IMR-90 (cell line): ENCODE results near the gene TCHH. TPM values are rescaled to one million over a fixed set of nuclear protein-coding genes. Genes with fewer than 3 reads are reported as not detected.

Experiments
- ATAC-seq: fragments of 200-7000 bp; cut with Tn5 transposase; 2 replicates; pipeline ENCODE4 v1.9.1; 2020; ENCODE audit warnings: low read depth, mild to moderate bottlenecking, moderate library complexity
- BruUV-seq: library from RNA; stranded (reverse); fragments of 400-500 nt; replicated peaks from 2 replicates; lab custom pipeline; 2021; lab: Mats Ljungman, UMichigan
- CTCF ChIA-PET: fragments of 300-600 bp; formaldehyde crosslinking; extraction: SDS; loops from one replicate; lab custom pipeline; 2021; ENCODE audit warnings: antibody characterized with exemption; lab: Yijun Ruan, JAX
- POLR2A ChIA-PET: fragments of 300-600 bp; sonication (Branson Sonifier 250); formaldehyde crosslinking; loops from one replicate; lab custom pipeline; 2022; ENCODE audit warnings: antibody characterized with exemption; ENCODE audit not compliant: unreplicated experiment; lab: Charles Lee
- DNase-seq: peaks from one replicate; pipeline ENCODE4 v3.0.0; 2013
- H2AFZ ChIP-seq: replicated peaks from 2 replicates; pipeline ENCODE3; 2013; ENCODE audit warnings: low read length, mild to moderate bottlenecking; ENCODE audit not compliant: poor library complexity
- H2AK5ac ChIP-seq: 2 replicates; pipeline ENCODE4 v1.6.1; 2013; ENCODE audit warnings: low read depth, low read length, inconsistent platforms
- H2AK9ac ChIP-seq: replicated peaks from 2 replicates; pipeline ENCODE3; 2013; ENCODE audit warnings: mild to moderate bottlenecking, low read depth, low read length, moderate library complexity; ENCODE audit not compliant: poor library complexity
- H2BK120ac ChIP-seq: 2 replicates; pipeline ENCODE4 v1.6.1; 2013; ENCODE audit warnings: low read depth, low read length, inconsistent platforms
- H2BK15ac ChIP-seq: 3 replicates; pipeline ENCODE4 v1.6.1; 2013; ENCODE audit warnings: low read depth, low read length, inconsistent platforms
- H2BK20ac ChIP-seq: 2 replicates; pipeline ENCODE4 v1.6.1; 2013; ENCODE audit warnings: low read depth, mild to moderate bottlenecking, inconsistent platforms, low read length, moderate library complexity
- H2BK5ac ChIP-seq: 2 replicates; pipeline ENCODE4 v1.6.1; 2013; ENCODE audit warnings: mild to moderate bottlenecking, low read depth, low read length, inconsistent platforms; ENCODE audit not compliant: poor library complexity, severe bottlenecking
- H3K14ac ChIP-seq: replicated peaks from 2 replicates; pipeline ENCODE4 v1.6.1; 2013; ENCODE audit warnings: low read depth, low read length, inconsistent platforms
- H3K18ac ChIP-seq: 2 replicates; pipeline ENCODE4 v1.6.1; 2013; ENCODE audit warnings: low read depth, low read length, control low read depth
- H3K23ac ChIP-seq: 2 replicates; pipeline ENCODE4 v1.6.1; 2013; ENCODE audit warnings: low read depth, low read length, inconsistent platforms
- H3K27ac ChIP-seq: 2 replicates; pipeline ENCODE4 v1.5.1; 2013; ENCODE audit warnings: mild to moderate bottlenecking, control low read depth, low read length; ENCODE audit not compliant: insufficient read depth
- H3K27me3 ChIP-seq: 2 replicates; pipeline ENCODE4 v1.6.1; 2013; ENCODE audit warnings: low read length; ENCODE audit not compliant: control insufficient read depth, insufficient read depth
- H3K36me3 ChIP-seq: 2 replicates; pipeline ENCODE4 v1.6.1; 2013; ENCODE audit warnings: low read length, mixed read lengths; ENCODE audit not compliant: control insufficient read depth, insufficient read depth
- H3K4ac ChIP-seq: 2 replicates; pipeline ENCODE4 v1.6.1; 2013; ENCODE audit warnings: low read depth, low read length, inconsistent platforms
- H3K4me1 ChIP-seq: 2 replicates; pipeline ENCODE4 v1.6.1; 2013; ENCODE audit warnings: low read length, mixed read lengths; ENCODE audit not compliant: control insufficient read depth, insufficient read depth
- H3K4me2 ChIP-seq: 2 replicates; pipeline ENCODE4 v1.6.1; 2013; ENCODE audit warnings: low read depth, mild to moderate bottlenecking, control low read depth, low read length, moderate library complexity
- H3K4me3 ChIP-seq: 2 replicates; pipeline ENCODE4 v1.5.1; 2013; ENCODE audit warnings: low read depth, mild to moderate bottlenecking, control low read depth, low read length, moderate library complexity; ENCODE audit not compliant: insufficient read depth
- H3K56ac ChIP-seq: 2 replicates; pipeline ENCODE4 v1.6.1; 2013; ENCODE audit warnings: low read length, inconsistent platforms; ENCODE audit not compliant: insufficient read depth; ENCODE audit errors: extremely low read depth
- H3K79me1 ChIP-seq, 2 experiments: 2 replicates each; pipeline ENCODE4 v1.6.1; 2013; ENCODE audit warnings: low read length in 2 of 2, inconsistent platforms in 1 of 2, low read depth in 1 of 2
- H3K9ac ChIP-seq: 2 replicates; pipeline ENCODE4 v1.6.1; 2013; ENCODE audit warnings: low read depth, low read length, control low read depth
- H3K9me1 ChIP-seq: 2 replicates; pipeline ENCODE4 v1.6.1; 2013; ENCODE audit warnings: low read length, inconsistent platforms; ENCODE audit not compliant: insufficient read depth
- H3K9me3 ChIP-seq: 2 replicates; pipeline ENCODE4 v1.6.1; 2013; ENCODE audit warnings: low read length; ENCODE audit not compliant: control insufficient read depth, insufficient read depth
- H4K20me1 ChIP-seq: 2 replicates; pipeline ENCODE4 v1.6.1; 2013; ENCODE audit warnings: low read length, inconsistent platforms; ENCODE audit not compliant: insufficient read depth
- H4K5ac ChIP-seq: 2 replicates; pipeline ENCODE4 v1.6.1; 2013; ENCODE audit warnings: mild to moderate bottlenecking, low read depth, low read length, control low read depth
- H4K8ac ChIP-seq, 2 experiments: 2 replicates each; pipeline ENCODE4 v1.6.1; 2013; ENCODE audit warnings: low read depth in 2 of 2, low read length in 2 of 2, control low read depth in 1 of 2, inconsistent platforms in 1 of 2
- H4K91ac ChIP-seq: 2 replicates; pipeline ENCODE4 v1.6.1; 2013; ENCODE audit warnings: low read depth, low read length, inconsistent platforms; ENCODE audit not compliant: insufficient read depth
- BHLHE40 ChIP-seq: fragments of 150-350 bp; IDR thresholded peaks from 2 replicates; pipeline ENCODE4 v1.6.1; 2016; ENCODE audit warnings: mild to moderate bottlenecking, low read depth, low read length
- MAFK ChIP-seq: IDR thresholded peaks from 2 replicates; pipeline ENCODE4 v1.6.1; 2012; ENCODE audit warnings: low read depth, low read length, improper control_type of control experiment
- MAZ ChIP-seq: IDR thresholded peaks from 2 replicates; pipeline ENCODE4 v1.6.1; 2012; ENCODE audit warnings: low read depth, mild to moderate bottlenecking, low read length, improper control_type of control experiment, moderate library complexity, borderline replicate concordance
- NFE2L2 ChIP-seq: fragments of 150-350 bp; IDR thresholded peaks from 2 replicates; pipeline ENCODE4 v1.6.1; 2016; ENCODE audit warnings: low read depth, mild to moderate bottlenecking, low read length
- POLR2A ChIP-seq: IDR thresholded peaks from 2 replicates; pipeline ENCODE4 v1.6.1; 2012; ENCODE audit warnings: mild to moderate bottlenecking, low read depth, low read length
- RAD21 ChIP-seq: IDR thresholded peaks from 2 replicates; pipeline ENCODE4 v1.6.1; 2012; ENCODE audit warnings: low read length, improper control_type of control experiment
- RCOR1 ChIP-seq: IDR thresholded peaks from 2 replicates; pipeline ENCODE4 v1.6.1; 2012; ENCODE audit warnings: mild to moderate bottlenecking, low read length, improper control_type of control experiment; ENCODE audit not compliant: insufficient replicate concordance
- SMC3 ChIP-seq: fragments of 150-350 bp; IDR thresholded peaks from 2 replicates; pipeline ENCODE4 v1.6.1; 2016; ENCODE audit warnings: low read depth, mild to moderate bottlenecking, antibody characterized with exemption, low read length, moderate library complexity
- whole genome bisulfite sequencing, 2 experiments: methylation state at CpG; one replicate each; pipeline versions ENCODE4 v1.1.5 to v1.1.7; 2013; ENCODE audit warnings: missing lambda C conversion rate in 2 of 2; ENCODE audit not compliant: insufficient read length in 1 of 2; ENCODE audit errors: extremely low coverage in 2 of 2; 5-methylcytosine and 5-hydroxymethylcytosine counted together
- dilution Hi-C: fragments of 300-500 bp; cut with HindIII; formaldehyde crosslinking; loops from one replicate; pipeline ENCODE4 v1.14.3; 2018; ENCODE audit warnings: low sequenced_read_pairs; ENCODE audit not compliant: unreplicated experiment
- in situ Hi-C: fragments of 300-500 bp; cut with MboI; formaldehyde crosslinking; loops from 3 replicates; pipeline ENCODE4 v1.14.3; 2019; ENCODE audit warnings: low sequenced_read_pairs, inconsistent platforms, mixed read lengths
- intact Hi-C: fragments of 100-400 bp; cut with micrococcal nuclease; formaldehyde crosslinking; loops from 2 replicates; pipeline ENCODE4 v1.10.0; 2022
- polyA plus RNA-seq, 3 experiments: library from polyadenylated mRNA; depleted of rRNA; stranded (reverse); fragments of >200 nt; gene quantifications; 2 replicates each; pipeline ENCODE4 v1.2.3, GENCODE V29; 2012; ENCODE audit warnings: low replicate concordance in 1 of 3
- total RNA-seq: library from RNA; depleted of rRNA; stranded (reverse); fragments of >200 nt; gene quantifications from 2 replicates; pipeline ENCODE4 v1.2.3, GENCODE V29; 2012
- TF ChIP-seq, protein P1 (sequence below): fragments of 150-350 bp; IDR thresholded peaks from 2 replicates; pipeline ENCODE4 v1.6.1; 2017; ENCODE audit warnings: mild to moderate bottlenecking, antibody characterized with exemption, low read length, low read depth
- TF ChIP-seq, protein P2 (sequence below): conservative IDR thresholded peaks from 2 replicates; pipeline ENCODE4 v1.5.1; 2012; ENCODE audit warnings: mild to moderate bottlenecking, low read depth, low read length, improper control_type of control experiment
- TF ChIP-seq, protein P3 (sequence below): fragments of 150-350 bp; IDR thresholded peaks from 2 replicates; pipeline ENCODE4 v1.6.1; 2016; ENCODE audit warnings: low read depth, mild to moderate bottlenecking, low read length, moderate library complexity, borderline replicate concordance

The TCHH gene
- total and polyA plus RNA-seq, 2 of the 4 experiments (the other 2 are of a cell fraction): not detected

DNA sequence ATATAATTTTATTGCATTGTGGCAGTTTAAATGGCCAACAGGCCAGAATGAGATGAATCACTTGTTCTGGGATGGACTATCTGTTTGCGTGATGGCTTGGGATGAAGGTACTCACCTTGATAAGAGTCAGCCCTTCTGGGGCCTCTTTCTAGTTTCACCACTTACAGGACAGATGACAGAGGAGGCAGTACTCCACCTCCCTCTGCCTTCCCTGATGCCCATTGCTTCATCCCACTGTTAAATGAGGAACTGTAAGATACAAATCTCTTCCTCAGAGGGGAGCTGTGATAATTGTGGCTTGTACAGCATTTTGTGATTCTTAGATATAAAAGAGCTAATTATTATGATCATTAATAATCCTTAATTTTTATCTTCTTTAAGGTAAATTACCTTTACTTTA, 3.7 kb upstream of the TCHH start:
- CTCF ChIA-PET: no interaction called here

More for the DNA sequence above, 3.7 kb upstream of the TCHH start:
- Histone ChIP-seq H3K4ac (no peak overlapping the region), H3K18ac (no peak overlapping the region), H4K91ac (no peak overlapping the region), H2AFZ (no peak overlapping the region), H3K4me3 (no peak overlapping the region), H3K9ac (no peak overlapping the region), H3K9me1 (no peaks in the 10 kb centered on the region), H2AK5ac (no peak overlapping the region), H3K36me3 (no peaks in the 10 kb centered on the region), H3K4me1 (no peaks in the 10 kb centered on the region), H3K23ac (no peak overlapping the region), H4K20me1 (no peaks in the 10 kb centered on the region), H3K79me1 (no peaks in the 10 kb centered on the region), H2BK5ac (no peak overlapping the region), H2AK9ac (no peak overlapping the region), H2BK15ac (no peak overlapping the region), H4K5ac (no peak overlapping the region), H3K4me2 (no peak overlapping the region), H3K9me3 (no peaks in the 10 kb centered on the region), H3K14ac (no peak overlapping the region), H2BK20ac (no peak overlapping the region), H3K27ac (no peak overlapping the region), H4K8ac (no peak overlapping the region), H2BK120ac (no peak overlapping the region), H3K56ac (no peak overlapping the region), H3K27me3 (peaks cover 5% of the 10 kb centered on the region)
- TF ChIP-seq, protein P1, sequence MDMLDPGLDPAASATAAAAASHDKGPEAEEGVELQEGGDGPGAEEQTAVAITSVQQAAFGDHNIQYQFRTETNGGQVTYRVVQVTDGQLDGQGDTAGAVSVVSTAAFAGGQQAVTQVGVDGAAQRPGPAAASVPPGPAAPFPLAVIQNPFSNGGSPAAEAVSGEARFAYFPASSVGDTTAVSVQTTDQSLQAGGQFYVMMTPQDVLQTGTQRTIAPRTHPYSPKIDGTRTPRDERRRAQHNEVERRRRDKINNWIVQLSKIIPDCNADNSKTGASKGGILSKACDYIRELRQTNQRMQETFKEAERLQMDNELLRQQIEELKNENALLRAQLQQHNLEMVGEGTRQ: no peak
- TF ChIP-seq MAFK: no peak
- no peak for TF ChIP-seq RCOR1
- no peak for TF ChIP-seq BHLHE40
- no peak for TF ChIP-seq MAZ
- TF ChIP-seq, protein P2, sequence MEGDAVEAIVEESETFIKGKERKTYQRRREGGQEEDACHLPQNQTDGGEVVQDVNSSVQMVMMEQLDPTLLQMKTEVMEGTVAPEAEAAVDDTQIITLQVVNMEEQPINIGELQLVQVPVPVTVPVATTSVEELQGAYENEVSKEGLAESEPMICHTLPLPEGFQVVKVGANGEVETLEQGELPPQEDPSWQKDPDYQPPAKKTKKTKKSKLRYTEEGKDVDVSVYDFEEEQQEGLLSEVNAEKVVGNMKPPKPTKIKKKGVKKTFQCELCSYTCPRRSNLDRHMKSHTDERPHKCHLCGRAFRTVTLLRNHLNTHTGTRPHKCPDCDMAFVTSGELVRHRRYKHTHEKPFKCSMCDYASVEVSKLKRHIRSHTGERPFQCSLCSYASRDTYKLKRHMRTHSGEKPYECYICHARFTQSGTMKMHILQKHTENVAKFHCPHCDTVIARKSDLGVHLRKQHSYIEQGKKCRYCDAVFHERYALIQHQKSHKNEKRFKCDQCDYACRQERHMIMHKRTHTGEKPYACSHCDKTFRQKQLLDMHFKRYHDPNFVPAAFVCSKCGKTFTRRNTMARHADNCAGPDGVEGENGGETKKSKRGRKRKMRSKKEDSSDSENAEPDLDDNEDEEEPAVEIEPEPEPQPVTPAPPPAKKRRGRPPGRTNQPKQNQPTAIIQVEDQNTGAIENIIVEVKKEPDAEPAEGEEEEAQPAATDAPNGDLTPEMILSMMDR: no peak
- no peak for TF ChIP-seq POLR2A
- TF ChIP-seq SMC3: no peak
- no peak for TF ChIP-seq NFE2L2
- no peak for TF ChIP-seq RAD21
- TF ChIP-seq, protein P3, sequence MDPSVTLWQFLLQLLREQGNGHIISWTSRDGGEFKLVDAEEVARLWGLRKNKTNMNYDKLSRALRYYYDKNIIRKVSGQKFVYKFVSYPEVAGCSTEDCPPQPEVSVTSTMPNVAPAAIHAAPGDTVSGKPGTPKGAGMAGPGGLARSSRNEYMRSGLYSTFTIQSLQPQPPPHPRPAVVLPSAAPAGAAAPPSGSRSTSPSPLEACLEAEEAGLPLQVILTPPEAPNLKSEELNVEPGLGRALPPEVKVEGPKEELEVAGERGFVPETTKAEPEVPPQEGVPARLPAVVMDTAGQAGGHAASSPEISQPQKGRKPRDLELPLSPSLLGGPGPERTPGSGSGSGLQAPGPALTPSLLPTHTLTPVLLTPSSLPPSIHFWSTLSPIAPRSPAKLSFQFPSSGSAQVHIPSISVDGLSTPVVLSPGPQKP: no peak
- POLR2A ChIA-PET: no interaction called here
- intact Hi-C loops (no loop called here), dilution Hi-C loops (no loop called here), in situ Hi-C loops (no loop called here)
- BruUV-seq: no TSS peak
- ATAC-seq (no peak), DNase-seq (no peak)
- WGBS, 2 experiments: no CpG with 5 or more reads among the region's 1 CpG
